ENCODE results near the gene USP15. TPM values are rescaled to one million over a fixed set of nuclear protein-coding genes. Genes with fewer than 3 reads are reported as not detected.
A peak's percentile ranks its signal among the peaks of the same experiment; 100 is the strongest.

USP15 gene
- total RNA-seq, 4 donors from 2014 or later = 71.1 to 335 (median 97.0) TPM

DNA sequence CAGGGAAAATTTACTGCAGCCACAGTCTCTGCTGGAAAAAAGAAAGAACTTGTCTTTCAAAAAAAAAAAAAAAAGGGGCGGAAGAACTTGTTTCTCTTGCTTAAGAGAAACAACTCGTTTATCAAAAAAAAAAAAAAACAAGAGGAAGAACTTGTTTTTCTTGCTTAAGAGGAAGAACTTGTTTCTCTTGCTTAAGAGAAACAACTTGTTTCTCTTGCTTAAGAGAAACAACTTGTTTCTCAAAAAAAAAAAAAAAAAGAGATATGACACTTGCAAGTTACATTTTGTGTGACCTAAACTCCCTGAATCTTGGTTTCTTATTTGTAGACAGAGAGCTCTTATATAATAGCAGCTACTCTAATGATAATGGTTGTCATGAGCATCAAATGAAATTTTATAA is 44.7 kb upstream of the USP15 start:
- WGBS, 2 donors (ENCODE audit: low coverage in 1 of 2) = 19 to 28% methylated on average over 2 of the region's 2 CpGs
- TF ChIP-seq EP300 (IDR thresholded peaks at IDR 0.05; ENCODE audit: low read depth) = no peak
- TF ChIP-seq POLR2A (IDR thresholded peaks at IDR 0.05) = no peak
- no peak for TF ChIP-seq POLR2AphosphoS5 (IDR thresholded peaks at IDR 0.05)
- no peak for TF ChIP-seq CTCF (IDR thresholded peaks at IDR 0.05)
- Histone ChIP-seq H3K4me3 (no peak overlapping the region), H3K36me3 (no peaks in the 10 kb centered on the region), H3K9me3 (no peaks in the 10 kb centered on the region), H3K4me1 (peaks cover 0 to 4% (median 0%) of the 10 kb centered on the region in 4 donors), H3K27ac (peak overlapping the region in 2 of 4 donors; percentile 32 to 45), H3K27me3 (no peaks in the 10 kb centered on the region)
- no peak for DNase-seq
- in situ Hi-C loops (cut with MboI; ENCODE audit: low pct_ligation_motif_present in 1 of 4, low pct_unique_long_range_greater_than_20kb in 1 of 4, low sequenced_read_pairs in 3 of 4) = no loop called here
- intact Hi-C loops (cut with DNase I; ENCODE audit: low total_unique reads) = no loop called here

GRCh38 chr12:62217466-62218194 is 42.6 kb upstream of the USP15 start:
- no peak for DNase-seq
- intact Hi-C loops (cut with DNase I; ENCODE audit: low total_unique reads) (no loop called here), in situ Hi-C loops (cut with MboI; ENCODE audit: low pct_ligation_motif_present in 1 of 4, low pct_unique_long_range_greater_than_20kb in 1 of 4, low sequenced_read_pairs in 3 of 4) (no loop called here)
- Histone ChIP-seq H3K4me1 (peaks cover 0 to 3% (median 0%) of the 10 kb centered on the region in 4 donors), H3K36me3 (no peaks in the 10 kb centered on the region), H3K27me3 (no peaks in the 10 kb centered on the region), H3K9me3 (no peaks in the 10 kb centered on the region), H3K27ac (no peak overlapping the region), H3K4me3 (no peak overlapping the region)
- TF ChIP-seq POLR2AphosphoS5 (IDR thresholded peaks at IDR 0.05) (no peak), CTCF (IDR thresholded peaks at IDR 0.05) (no peak), EP300 (IDR thresholded peaks at IDR 0.05; ENCODE audit: low read depth) (no peak), POLR2A (IDR thresholded peaks at IDR 0.05) (no peak)
- WGBS, 2 donors (ENCODE audit: low coverage in 1 of 2) = 79 to 95% methylated on average over 3 to 6 of the region's 6 CpGs

GRCh38 chr12:62221107-62221506 is 39.1 kb upstream of the USP15 start:
- Histone ChIP-seq H3K4me3 (no peak overlapping the region), H3K27ac (no peak overlapping the region), H3K4me1 (no peaks in the 10 kb centered on the region), H3K9me3 (no peaks in the 10 kb centered on the region), H3K27me3 (no peaks in the 10 kb centered on the region), H3K36me3 (no peaks in the 10 kb centered on the region)
- intact Hi-C loops (cut with DNase I; ENCODE audit: low total_unique reads) = no loop called here
- DNase-seq = no peak
- TF ChIP-seq CTCF (IDR thresholded peaks at IDR 0.05) (no peak), POLR2A (IDR thresholded peaks at IDR 0.05) (no peak), POLR2AphosphoS5 (IDR thresholded peaks at IDR 0.05) (no peak), EP300 (IDR thresholded peaks at IDR 0.05; ENCODE audit: low read depth) (no peak)
- in situ Hi-C loops (cut with MboI; ENCODE audit: low pct_ligation_motif_present in 1 of 4, low pct_unique_long_range_greater_than_20kb in 1 of 4, low sequenced_read_pairs in 3 of 4) = no loop called here

- DNase-seq = no peak
- H3K4me3 ChIP-seq = no peak overlapping the region
- no peaks in the 10 kb centered on the region for H3K27me3 ChIP-seq
- no peaks in the 10 kb centered on the region for H3K9me3 ChIP-seq
- in situ Hi-C loops (cut with MboI; ENCODE audit: low pct_ligation_motif_present in 1 of 4, low pct_unique_long_range_greater_than_20kb in 1 of 4, low sequenced_read_pairs in 3 of 4) (no loop called here), intact Hi-C loops (cut with DNase I; ENCODE audit: low total_unique reads) (no loop called here)
- TF ChIP-seq EP300 (IDR thresholded peaks at IDR 0.05; ENCODE audit: low read depth) (no peak), POLR2AphosphoS5 (IDR thresholded peaks at IDR 0.05) (no peak), POLR2A (IDR thresholded peaks at IDR 0.05) (no peak), CTCF (IDR thresholded peaks at IDR 0.05) (no peak)
- H3K36me3 ChIP-seq = no peaks in the 10 kb centered on the region
- H3K27ac ChIP-seq = no peak overlapping the region
- no peaks in the 10 kb centered on the region for H3K4me1 ChIP-seq
- 85 to 90% methylated on average over 3 of the region's 3 CpGs for WGBS, 2 donors (ENCODE audit: low coverage in 1 of 2)
Observed at GRCh38 chr12:62224601-62225000, 35.6 kb upstream of the USP15 start.

Data from transverse colon (tissue), 4 donors.